Spleen (tissue), 11 donors: ENCODE data around the gene ACSL1. TPM values are rescaled to one million over a fixed set of nuclear protein-coding genes. Genes with fewer than 3 reads are reported as not detected.

ENCODE experiments used
- DNase-seq: peaks from one replicate; pipeline ENCODE4 v3.0.0-alpha.2; 2020
- H3K27ac ChIP-seq, 8 donors: fragments of 200-600 bp; sonication (generic) in 7 of 8; 1 replicate in 4 of 8; 2 replicates in 4 of 8; pipeline versions ENCODE4 v1.5.0 to v1.8.0; 2016 to 2021; ENCODE audit warnings: inconsistent platforms in 4 of 8, mild to moderate bottlenecking in 4 of 8, moderate library complexity in 1 of 8
- H3K27me3 ChIP-seq, 7 donors: fragments of 200-600 bp; sonication (generic) in 6 of 7; replicated peaks in 1 of 7; 1 replicate in 4 of 7; 2 replicates in 3 of 7; pipeline versions ENCODE4 v1.5.0 to v1.8.0; 2016 to 2021; ENCODE audit warnings: inconsistent platforms in 3 of 7, mild to moderate bottlenecking in 1 of 7
- H3K36me3 ChIP-seq, 6 donors: fragments of 200-600 bp; sonication (generic) in 5 of 6; 1 replicate in 4 of 6; 2 replicates in 2 of 6; pipeline versions ENCODE4 v1.5.0 to v1.8.0; 2016 to 2021; ENCODE audit warnings: inconsistent platforms in 2 of 6
- H3K4me1 ChIP-seq, 6 donors: fragments of 200-600 bp; sonication (generic) in 5 of 6; 1 replicate in 3 of 6; 2 replicates in 3 of 6; pipeline versions ENCODE4 v1.5.0 to v1.8.0; 2016 to 2021; ENCODE audit warnings: inconsistent platforms in 3 of 6
- H3K4me3 ChIP-seq, 8 donors: fragments of 200-600 bp; sonication (generic) in 7 of 8; 1 replicate in 4 of 8; 2 replicates in 4 of 8; pipeline versions ENCODE4 v1.5.0 to v1.8.0; 2016 to 2021; ENCODE audit warnings: inconsistent platforms in 4 of 8, mild to moderate bottlenecking in 4 of 8, moderate library complexity in 2 of 8
- H3K9me3 ChIP-seq, 8 donors: fragments of 200-600 bp; sonication (generic) in 7 of 8; 1 replicate in 4 of 8; 2 replicates in 4 of 8; pipeline versions ENCODE4 v1.5.0 to v1.8.0; 2016 to 2021; ENCODE audit warnings: inconsistent platforms in 4 of 8
- CTCF ChIP-seq, 11 experiments: fragments of 200-600 bp in 7 of 11; fragments of 450-650 bp in 4 of 11; sonication (generic) in 4 of 11; IDR thresholded peaks in 8 of 11; conservative IDR thresholded peaks in 3 of 11; 1 replicate in 7 of 11; 2 replicates in 4 of 11; pipeline versions ENCODE4 v1.4.0 to v1.8.0; 2016 to 2021; ENCODE audit warnings: antibody characterized with exemption in 11 of 11, inconsistent platforms in 4 of 11, mild to moderate bottlenecking in 1 of 11
- POLR2A ChIP-seq, 3 donors: fragments of 450-650 bp; IDR thresholded peaks; one replicate each; pipeline ENCODE4 v1.5.1; 2017; ENCODE audit warnings: antibody characterized with exemption in 3 of 3, mild to moderate bottlenecking in 1 of 3
- POLR2AphosphoS5 ChIP-seq, 3 donors: sonication (generic); formaldehyde crosslinking; IDR thresholded peaks; one replicate each; pipeline ENCODE4 v1.5.1; 2017; ENCODE audit warnings: antibody characterized with exemption in 3 of 3
- WGBS, 5 donors: extraction: QIAGEN DNeasy Blood & Tissue Kit in 3 of 5; methylation state at CpG; one replicate each; pipeline versions ENCODE4 v1.1.5 to v1.1.7; 2013 to 2018; 5-methylcytosine and 5-hydroxymethylcytosine counted together
- intact Hi-C: fragments of 100-400 bp; cut with DNase I; formaldehyde crosslinking; loops from one replicate; pipeline ENCODE4 v1.15.0; 2023; ENCODE audit warnings: low total_unique reads
- polyA plus RNA-seq, 3 donors: library from polyadenylated mRNA; stranded (reverse); fragments of 200-250 nt; gene quantifications; one replicate each; pipeline ENCODE4 v1.2.1, GENCODE V29; 2013
- total RNA-seq, 7 donors: library from RNA; depleted of rRNA in 3 of 7; stranded (reverse); fragments of >200 nt in 3 of 7; fragmentation: NEBNext Ultra II Directional in 4 of 7; extraction: Animal tissue kit (Norgen Biotek cat#: 25700) in 4 of 7; gene quantifications; one replicate each; pipeline versions ENCODE4 v1.1.0 to v1.2.1, GENCODE V29; 2016 to 2021
- donor health status: healthy with polysubstance abuse.
- donor health status: DM: no; HTN: no; CAD: no; lungs with moderate emphysema.
- donor health status: DM: no; HTN: no; CAD: no.
- donor health status: Bipolar disorder and iron deficiency.
- donor health status: healthy.
- donor health status: DM: no; HTN: no; CAD: no.
- donor health status: DM: yes; HTN: yes; CAD: no.

ACSL1 gene
- total and polyA plus RNA-seq, 10 donors = 17.6 to 333 (median 118) TPM

DNA sequence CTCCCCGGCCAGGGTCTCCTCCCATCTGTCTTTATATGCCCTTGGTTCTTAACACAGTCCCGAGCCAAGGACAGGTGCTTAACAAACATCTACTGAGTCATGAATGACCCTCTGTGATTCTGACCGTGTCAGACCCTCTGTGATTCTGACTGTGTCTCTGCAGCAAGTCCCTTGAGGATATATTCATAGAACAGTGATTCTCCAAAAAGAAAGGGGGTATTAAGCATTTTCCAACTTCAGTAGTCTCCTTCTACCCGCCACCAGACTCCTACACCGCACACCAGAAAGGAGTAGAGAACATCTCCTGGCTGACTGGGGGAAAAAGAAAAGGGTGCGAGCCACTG is 13.6 kb downstream of the ACSL1 start:
- Histone ChIP-seq H3K4me3 (peak overlapping the region in 1 of 8 donors; percentile 45), H3K27ac (peak overlapping the region in 7 of 8 donors; percentile 72 to 96 (median 82)), H3K27me3 (no peaks in the 10 kb centered on the region), H3K4me1 (peaks cover 20 to 92% (median 54%) of the 10 kb centered on the region in 6 donors), H3K9me3 (no peaks in the 10 kb centered on the region), H3K36me3 (no peaks in the 10 kb centered on the region)
- 64 to 78% (median 75%) methylated on average over 6 of the region's 6 CpGs for WGBS, 5 donors
- intact Hi-C loops = no loop called here
- no peak for DNase-seq
- TF ChIP-seq CTCF (IDR thresholded peaks at IDR 0.05 in 8 of 11, conservative IDR thresholded peaks at IDR 0.05 in 3 of 11) = no peak
- no peak for TF ChIP-seq POLR2AphosphoS5 (IDR thresholded peaks at IDR 0.05)
- TF ChIP-seq POLR2A (IDR thresholded peaks at IDR 0.05) = no peak

- TF ChIP-seq CTCF (IDR thresholded peaks at IDR 0.05 in 8 of 11, conservative IDR thresholded peaks at IDR 0.05 in 3 of 11) (no peak), POLR2AphosphoS5 (IDR thresholded peaks at IDR 0.05) (peak in 2 of 3 donors; percentile 22 to 71)
- peaks cover 16 to 92% (median 52%) of the 10 kb centered on the region in 6 donors for H3K4me1 ChIP-seq
- no peaks in the 10 kb centered on the region for H3K36me3 ChIP-seq
- intact Hi-C loops = no loop called here
- H3K27ac ChIP-seq = peak overlapping the region in 7 of 8 donors; percentile 72 to 96 (median 82)
- no peaks in the 10 kb centered on the region for H3K27me3 ChIP-seq
- 44 to 86% (median 68%) methylated on average over 8 of the region's 8 CpGs for WGBS, 5 donors
- no peaks in the 10 kb centered on the region for H3K9me3 ChIP-seq
- DNase-seq = peak; percentile 82
- peak overlapping the region in 1 of 8 donors; percentile 45 for H3K4me3 ChIP-seq
Measured at GRCh38 chr4:184811526-184812198, 14.1 kb downstream of the ACSL1 start.

DNA sequence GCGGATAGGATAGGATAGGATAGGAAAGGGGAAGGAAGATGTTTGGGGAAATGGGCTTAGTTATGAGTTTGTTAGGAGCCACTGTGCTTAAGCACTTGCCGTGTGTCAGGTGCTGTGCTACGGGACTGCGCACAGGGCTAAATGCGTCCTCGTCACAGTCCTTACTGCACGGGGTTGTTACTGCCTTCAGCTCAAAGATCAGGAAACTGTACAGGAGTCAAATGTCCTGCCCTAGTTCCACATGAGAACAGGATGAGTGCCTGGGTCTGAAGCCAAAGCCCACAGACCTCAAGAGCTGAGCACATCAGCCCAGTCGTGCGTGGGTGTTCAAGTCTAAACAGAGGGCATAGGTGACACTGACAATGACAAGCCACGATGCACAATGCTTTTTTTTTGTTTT is 15.0 kb downstream of the ACSL1 start:
- no peak for DNase-seq
- peak overlapping the region in 7 of 8 donors; percentile 5 to 96 (median 82) for H3K27ac ChIP-seq

More for the DNA sequence above, 15.0 kb downstream of the ACSL1 start:
- no peaks in the 10 kb centered on the region for H3K27me3 ChIP-seq
- no peaks in the 10 kb centered on the region for H3K9me3 ChIP-seq
- no peaks in the 10 kb centered on the region for H3K36me3 ChIP-seq
- TF ChIP-seq POLR2AphosphoS5 (IDR thresholded peaks at IDR 0.05) (peak in 1 of 3 donors; percentile 68), POLR2A (IDR thresholded peaks at IDR 0.05) (no peak), CTCF (IDR thresholded peaks at IDR 0.05 in 8 of 11, conservative IDR thresholded peaks at IDR 0.05 in 3 of 11) (no peak)
- intact Hi-C loops = no loop called here
- H3K4me1 ChIP-seq = peaks cover 16 to 92% (median 50%) of the 10 kb centered on the region in 6 donors
- H3K4me3 ChIP-seq = peak overlapping the region in 1 of 8 donors; percentile 45
- 60 to 84% (median 69%) methylated on average over 10 of the region's 10 CpGs for WGBS, 5 donors
